Stomach smooth muscle (tissue), 2 donors: ENCODE results near the gene ATP8B4.

Source experiments
- H3K27ac ChIP-seq: one replicate; pipeline ENCODE4 v1.7.0; 2013; ENCODE audit warnings: mild to moderate bottlenecking, low read length, inconsistent platforms
- H3K27me3 ChIP-seq, 2 donors: one replicate each; pipeline ENCODE4 v1.7.0; 2013; ENCODE audit warnings: low read length in 2 of 2; ENCODE audit not compliant: insufficient read depth in 2 of 2, control insufficient read depth in 1 of 2
- H3K36me3 ChIP-seq, 2 donors: one replicate each; pipeline ENCODE4 v1.7.0; 2013; ENCODE audit warnings: low read length in 2 of 2; ENCODE audit not compliant: control insufficient read depth in 2 of 2, insufficient read depth in 2 of 2
- H3K4me1 ChIP-seq: one replicate; pipeline ENCODE4 v1.7.0; 2013; ENCODE audit warnings: low read length; ENCODE audit not compliant: control insufficient read depth, insufficient read depth
- H3K4me3 ChIP-seq, 2 donors: one replicate each; pipeline ENCODE4 v1.7.0; 2013; ENCODE audit warnings: low read length in 2 of 2
- H3K9ac ChIP-seq, 2 donors: one replicate each; pipeline ENCODE4 v1.7.0; 2013; ENCODE audit warnings: low read length in 2 of 2, mild to moderate bottlenecking in 1 of 2
- H3K9me3 ChIP-seq, 2 donors: one replicate each; pipeline ENCODE4 v1.7.0; 2013; ENCODE audit warnings: low read length in 2 of 2; ENCODE audit not compliant: control insufficient read depth in 2 of 2
- donor health status: healthy.
- donor health status: Pancreatic carcinoma.

The ATP8B4 gene

DNA sequence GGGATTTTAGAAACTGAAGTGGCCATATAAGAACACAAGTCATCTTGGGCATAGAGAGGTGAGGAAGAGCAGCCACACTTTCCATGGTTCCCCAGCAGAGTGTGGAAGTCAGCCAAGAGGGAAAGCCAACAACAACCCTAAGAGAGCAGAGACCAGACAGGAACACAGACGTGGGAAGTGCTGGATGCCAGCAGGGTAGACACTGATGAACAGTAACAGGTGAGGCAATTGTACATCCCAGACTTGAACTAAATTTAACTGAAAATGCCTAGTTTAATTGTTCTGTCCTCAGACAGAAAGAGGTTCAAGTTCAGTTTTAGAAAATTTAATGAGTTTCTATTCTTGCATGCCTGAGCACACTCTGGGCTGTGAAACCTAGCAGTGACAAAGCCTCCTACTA lies 212.1 kb downstream of the ATP8B4 start:
- no peak overlapping the region for H3K27ac ChIP-seq
- no peak overlapping the region for H3K9ac ChIP-seq
- H3K36me3 ChIP-seq: no peaks in the 10 kb centered on the region
- H3K27me3 ChIP-seq: no peaks in the 10 kb centered on the region
- no peak overlapping the region for H3K4me3 ChIP-seq
- peaks cover 4% of the 10 kb centered on the region in 2 donors for H3K9me3 ChIP-seq
- peaks cover 7% of the 10 kb centered on the region for H3K4me1 ChIP-seq

DNA sequence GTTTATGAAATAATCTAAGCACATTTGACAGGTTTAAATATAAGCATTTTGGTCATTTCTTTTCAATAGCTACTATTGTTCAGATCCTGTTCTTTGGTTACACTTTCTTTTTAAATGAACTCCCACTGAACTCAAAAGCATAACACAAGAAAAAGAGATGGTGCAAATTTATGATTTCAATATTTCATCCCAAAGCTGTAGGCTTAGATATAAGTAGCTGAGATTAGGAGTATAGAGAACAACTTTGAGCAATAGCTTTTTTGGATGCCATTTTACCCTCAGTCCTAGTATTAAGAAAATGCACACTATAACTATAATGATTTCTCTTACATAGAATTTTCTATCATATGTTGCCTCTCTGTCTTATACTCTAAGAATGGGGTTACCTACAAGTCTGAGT lies 213.8 kb downstream of the ATP8B4 start:
- H3K27ac ChIP-seq: no peak overlapping the region
- H3K36me3 ChIP-seq: no peaks in the 10 kb centered on the region
- no peak overlapping the region for H3K9ac ChIP-seq
- H3K9me3 ChIP-seq: peaks cover under 1 to 1% of the 10 kb centered on the region in 2 donors
- H3K4me3 ChIP-seq: no peak overlapping the region
- H3K4me1 ChIP-seq: peaks cover 10% of the 10 kb centered on the region
- no peaks in the 10 kb centered on the region for H3K27me3 ChIP-seq

DNA sequence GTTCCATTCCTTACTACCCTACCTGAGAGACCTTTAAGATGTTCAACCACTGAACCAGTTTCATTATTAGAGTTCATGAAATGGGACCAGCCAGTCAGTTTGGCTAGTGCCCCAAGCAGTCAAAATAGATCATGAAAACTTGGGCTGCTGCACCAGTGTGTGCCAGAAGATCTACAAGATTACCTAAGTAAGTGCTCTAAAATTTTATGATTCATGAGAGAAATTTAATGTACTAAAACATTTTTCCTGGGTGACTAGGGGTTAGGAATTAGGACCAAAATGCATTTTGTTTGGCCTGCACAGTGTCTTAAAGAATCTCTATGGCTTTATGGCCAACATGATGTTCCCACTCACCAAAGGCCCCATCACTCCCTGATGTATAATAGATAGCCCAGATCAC lies 214.7 kb downstream of the ATP8B4 start:
- H3K9me3 ChIP-seq: no peaks in the 10 kb centered on the region
- no peaks in the 10 kb centered on the region for H3K27me3 ChIP-seq
- no peak overlapping the region for H3K9ac ChIP-seq
- no peaks in the 10 kb centered on the region for H3K36me3 ChIP-seq
- peaks cover 10% of the 10 kb centered on the region for H3K4me1 ChIP-seq
- H3K27ac ChIP-seq: no peak overlapping the region
- H3K4me3 ChIP-seq: no peak overlapping the region

DNA sequence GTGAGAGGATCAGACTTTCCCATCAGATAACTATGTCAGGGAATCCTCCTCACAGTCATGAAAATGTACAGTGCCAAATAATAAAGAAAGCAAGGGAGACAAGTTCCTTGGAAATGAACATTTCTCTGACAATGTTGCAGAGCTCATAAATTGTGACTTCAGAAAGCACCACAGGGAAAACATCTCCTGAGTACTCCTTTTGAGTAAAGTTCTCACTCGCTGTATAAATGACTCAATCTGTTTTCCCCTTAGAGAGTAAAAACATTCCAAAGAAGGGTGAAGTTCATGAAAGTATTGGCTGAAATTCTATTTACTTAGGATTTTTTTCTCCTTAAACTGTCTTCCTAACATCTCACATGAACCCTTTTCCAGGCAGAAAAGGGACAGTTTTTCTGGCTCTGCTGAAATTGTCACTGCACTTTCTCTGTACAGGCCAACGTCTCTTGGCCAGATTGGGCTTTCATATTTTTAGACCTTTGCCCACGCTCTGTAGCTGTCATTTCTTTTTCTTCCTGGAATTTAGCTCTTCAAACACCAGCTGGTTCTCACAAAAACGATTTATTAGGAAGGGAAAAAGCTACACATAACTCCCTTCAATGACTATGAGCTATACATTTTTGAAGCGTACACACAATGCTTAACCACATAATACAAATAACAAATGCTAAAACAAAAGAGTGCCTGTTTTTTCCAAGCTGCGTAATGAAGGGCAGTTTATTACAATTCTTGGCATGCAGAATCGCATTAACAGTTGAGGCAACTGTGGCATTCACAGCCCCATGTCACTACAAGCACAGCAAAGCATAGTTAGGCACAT lies 216.1 kb downstream of the ATP8B4 start:
- Histone ChIP-seq H3K27ac (peak overlapping the region; percentile 24), H3K27me3 (no peaks in the 10 kb centered on the region), H3K4me3 (peak overlapping the region in 1 of 2 donors; percentile 3), H3K9me3 (no peaks in the 10 kb centered on the region), H3K36me3 (no peaks in the 10 kb centered on the region), H3K4me1 (peaks cover 10% of the 10 kb centered on the region), H3K9ac (no peak overlapping the region)

- Histone ChIP-seq H3K27me3 (no peaks in the 10 kb centered on the region), H3K4me1 (peaks cover 10% of the 10 kb centered on the region), H3K27ac (peak overlapping the region; percentile 3), H3K9me3 (no peaks in the 10 kb centered on the region), H3K36me3 (no peaks in the 10 kb centered on the region), H3K4me3 (peak overlapping the region; percentile 11 to 17), H3K9ac (no peak overlapping the region)
These were observed 216.9 kb downstream of the ATP8B4 start for GRCh38 chr15:49901996-49902684.

DNA sequence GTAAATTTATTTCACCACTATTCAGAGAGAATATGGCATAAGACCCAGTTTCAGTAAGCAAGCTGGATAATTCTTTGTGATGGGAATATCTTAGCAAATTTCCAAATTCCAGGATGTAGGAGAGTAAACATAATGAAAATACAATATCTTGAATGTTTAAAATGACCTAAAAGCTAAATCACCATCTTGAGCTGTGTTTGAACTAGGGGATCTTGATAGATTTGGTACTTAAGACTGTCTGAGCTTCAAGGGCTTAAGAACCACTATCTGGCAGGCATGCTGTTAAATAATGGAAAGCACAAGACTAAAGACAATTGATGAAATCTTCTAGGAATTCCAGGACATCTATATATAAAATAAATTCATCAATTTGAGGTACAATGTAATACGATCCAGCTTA lies 217.7 kb downstream of the ATP8B4 start:
- no peaks in the 10 kb centered on the region for H3K9me3 ChIP-seq
- no peaks in the 10 kb centered on the region for H3K27me3 ChIP-seq
- H3K4me1 ChIP-seq: peaks cover 10% of the 10 kb centered on the region
- no peaks in the 10 kb centered on the region for H3K36me3 ChIP-seq
- H3K9ac ChIP-seq: no peak overlapping the region
- no peak overlapping the region for H3K27ac ChIP-seq
- H3K4me3 ChIP-seq: no peak overlapping the region

GRCh38 chr15:49900903-49901235 lies 218.2 kb downstream of the ATP8B4 start:
- H3K36me3 ChIP-seq: no peaks in the 10 kb centered on the region
- H3K4me3 ChIP-seq: no peak overlapping the region
- H3K9me3 ChIP-seq: no peaks in the 10 kb centered on the region
- H3K27me3 ChIP-seq: no peaks in the 10 kb centered on the region
- peaks cover 10% of the 10 kb centered on the region for H3K4me1 ChIP-seq
- no peak overlapping the region for H3K9ac ChIP-seq
- H3K27ac ChIP-seq: no peak overlapping the region

GRCh38 chr15:49900006-49900902 lies 218.8 kb downstream of the ATP8B4 start:
- Histone ChIP-seq H3K4me3 (no peak overlapping the region), H3K4me1 (peaks cover 10% of the 10 kb centered on the region), H3K9ac (no peak overlapping the region), H3K36me3 (no peaks in the 10 kb centered on the region), H3K9me3 (no peaks in the 10 kb centered on the region), H3K27me3 (no peaks in the 10 kb centered on the region), H3K27ac (peak overlapping the region; percentile 19)

DNA sequence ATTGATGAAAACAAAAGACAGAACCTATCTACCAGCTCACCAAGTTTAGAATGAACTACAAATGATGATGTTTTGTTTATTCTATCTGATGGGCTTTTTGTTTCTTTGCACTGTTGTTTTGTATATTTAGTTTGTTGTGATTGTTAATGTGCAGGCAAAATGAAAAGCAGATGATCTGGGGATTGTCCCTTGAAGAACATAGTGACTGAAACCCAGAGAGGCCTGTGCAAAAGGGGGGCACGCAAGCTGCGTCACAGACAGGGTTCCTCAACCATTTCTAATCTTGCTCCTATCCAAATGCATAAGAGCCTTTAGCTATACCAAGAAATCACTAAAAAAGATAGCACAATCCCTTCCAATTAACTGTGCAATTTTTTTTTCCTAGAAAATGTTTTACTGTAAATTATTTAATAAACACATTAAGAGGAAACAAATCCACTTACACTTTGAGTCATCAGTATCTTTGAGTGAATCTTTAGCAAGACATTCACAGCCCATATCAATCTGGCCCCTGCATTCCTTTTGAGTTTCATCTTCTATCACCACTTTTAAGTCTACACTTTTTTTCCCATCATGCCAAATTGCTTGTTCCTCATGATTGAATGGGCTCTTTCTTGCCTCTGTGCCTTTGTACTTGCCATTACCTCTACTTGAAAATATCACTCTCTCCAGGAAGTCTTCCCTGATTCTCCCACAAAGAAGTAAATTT lies 220.3 kb downstream of the ATP8B4 start:
- Histone ChIP-seq H3K36me3 (no peaks in the 10 kb centered on the region), H3K27me3 (no peaks in the 10 kb centered on the region), H3K4me3 (no peak overlapping the region), H3K9me3 (no peaks in the 10 kb centered on the region), H3K9ac (no peak overlapping the region), H3K27ac (peak overlapping the region; percentile 19), H3K4me1 (peaks cover 10% of the 10 kb centered on the region)

DNA sequence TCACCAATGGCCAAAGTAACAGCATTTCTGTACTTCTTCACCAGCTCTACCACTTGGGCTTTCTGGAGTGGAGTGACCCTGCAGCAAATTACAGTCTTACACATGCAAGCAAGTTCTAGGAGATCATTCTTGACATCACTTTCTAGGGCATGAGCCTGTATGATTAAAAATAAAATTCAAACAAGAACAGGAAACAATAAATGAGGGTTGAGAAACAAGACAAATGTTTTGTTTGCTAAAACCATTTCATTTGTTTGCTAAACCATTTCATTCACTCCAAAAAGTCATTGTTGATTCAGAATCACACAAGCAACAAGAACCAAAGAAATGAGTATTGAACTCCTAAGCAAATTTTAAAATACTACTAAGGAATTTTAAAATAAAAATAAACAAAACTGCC lies 220.9 kb downstream of the ATP8B4 start:
- no peak overlapping the region for H3K9ac ChIP-seq
- no peaks in the 10 kb centered on the region for H3K9me3 ChIP-seq
- no peaks in the 10 kb centered on the region for H3K27me3 ChIP-seq
- H3K27ac ChIP-seq: no peak overlapping the region
- H3K4me3 ChIP-seq: no peak overlapping the region
- no peaks in the 10 kb centered on the region for H3K36me3 ChIP-seq
- H3K4me1 ChIP-seq: peaks cover 5% of the 10 kb centered on the region
